Breast epithelium (tissue), 3 donors: ENCODE results near the gene PMEL.

Experiments used
- POLR2A ChIP-seq: fragments of 450-650 bp; IDR thresholded peaks from one replicate; pipeline ENCODE4 v1.6.1; 2016; ENCODE audit warnings: antibody characterized with exemption, mild to moderate bottlenecking, moderate library complexity
- POLR2AphosphoS5 ChIP-seq, 3 donors: sonication (generic); formaldehyde crosslinking; IDR thresholded peaks; one replicate each; pipeline ENCODE4 v1.6.1; 2017; ENCODE audit warnings: antibody characterized with exemption in 3 of 3
- TF ChIP-seq, protein P1 (sequence below), 3 donors: fragments of 450-650 bp; IDR thresholded peaks; one replicate each; pipeline ENCODE4 v1.5.1; 2016 to 2017; ENCODE audit warnings: antibody characterized with exemption in 3 of 3, mild to moderate bottlenecking in 3 of 3, moderate library complexity in 3 of 3

DNA sequence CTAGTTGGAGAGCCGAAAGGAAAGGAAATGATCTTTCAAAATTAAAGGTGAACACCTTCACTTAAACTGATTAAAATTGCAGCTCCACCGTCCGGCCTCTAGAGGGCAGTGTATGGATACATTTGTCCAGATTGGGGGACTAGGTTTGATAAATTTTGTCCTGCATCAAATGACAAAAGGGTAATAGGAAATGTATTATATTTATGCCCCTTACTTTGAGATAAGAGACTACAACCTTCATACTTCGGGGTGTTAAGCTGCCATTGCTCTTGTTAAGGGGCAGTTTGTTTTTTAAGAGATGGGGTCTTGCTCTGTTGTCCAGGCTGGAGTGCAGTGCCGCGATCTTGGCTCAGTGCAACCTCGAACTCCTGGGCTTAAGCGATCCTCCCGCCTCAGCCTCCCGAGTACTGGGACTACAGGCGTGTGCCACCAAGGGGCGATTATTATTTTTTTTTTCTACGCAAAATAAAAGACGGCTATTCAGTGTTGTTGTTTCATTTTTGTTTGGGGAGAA is 30.4 kb upstream of the PMEL start:
- TF ChIP-seq POLR2A: no peak
- TF ChIP-seq POLR2AphosphoS5 (IDR thresholded peaks at IDR 0.05): no peak
- TF ChIP-seq, protein P1, sequence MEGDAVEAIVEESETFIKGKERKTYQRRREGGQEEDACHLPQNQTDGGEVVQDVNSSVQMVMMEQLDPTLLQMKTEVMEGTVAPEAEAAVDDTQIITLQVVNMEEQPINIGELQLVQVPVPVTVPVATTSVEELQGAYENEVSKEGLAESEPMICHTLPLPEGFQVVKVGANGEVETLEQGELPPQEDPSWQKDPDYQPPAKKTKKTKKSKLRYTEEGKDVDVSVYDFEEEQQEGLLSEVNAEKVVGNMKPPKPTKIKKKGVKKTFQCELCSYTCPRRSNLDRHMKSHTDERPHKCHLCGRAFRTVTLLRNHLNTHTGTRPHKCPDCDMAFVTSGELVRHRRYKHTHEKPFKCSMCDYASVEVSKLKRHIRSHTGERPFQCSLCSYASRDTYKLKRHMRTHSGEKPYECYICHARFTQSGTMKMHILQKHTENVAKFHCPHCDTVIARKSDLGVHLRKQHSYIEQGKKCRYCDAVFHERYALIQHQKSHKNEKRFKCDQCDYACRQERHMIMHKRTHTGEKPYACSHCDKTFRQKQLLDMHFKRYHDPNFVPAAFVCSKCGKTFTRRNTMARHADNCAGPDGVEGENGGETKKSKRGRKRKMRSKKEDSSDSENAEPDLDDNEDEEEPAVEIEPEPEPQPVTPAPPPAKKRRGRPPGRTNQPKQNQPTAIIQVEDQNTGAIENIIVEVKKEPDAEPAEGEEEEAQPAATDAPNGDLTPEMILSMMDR (IDR thresholded peaks at IDR 0.05): peak; percentile 65 to 80 (median 76)
